NCI-H128 (cell line): ENCODE measurements around the gene AKIP1.
"Not testable (repeated sequence)": the region's sequence is repeated elsewhere in the genome, so short reads cannot be mapped to it uniquely, and the experiment has no call there.

Experiments
- DNase-seq: peaks from one replicate; lab custom pipeline; 2025; ENCODE audit not compliant: unreplicated experiment; lab: John Stamatoyannopoulos, UW

The AKIP1 gene

GRCh38 chr11:8914661-8915018 lies 3.7 kb downstream of the AKIP1 start:
- DNase-seq = no peak

- no peak for DNase-seq
These were observed 6.3 kb downstream of the AKIP1 start for GRCh38 chr11:8917157-8917825.

GRCh38 chr11:8922691-8923090 lies 11.7 kb downstream of the AKIP1 start:
- DNase-seq = no peak

GRCh38 chr11:8925711-8926110 lies 14.7 kb downstream of the AKIP1 start:
- DNase-seq = no peak

GRCh38 chr11:8926236-8926635 lies 15.2 kb downstream of the AKIP1 start:
- DNase-seq = no peak

- DNase-seq = no peak
These were observed 16.2 kb downstream of the AKIP1 start for GRCh38 chr11:8927233-8927632.

GRCh38 chr11:8928205-8928604 lies 17.2 kb downstream of the AKIP1 start:
- no peak for DNase-seq

- no peak for DNase-seq
These were observed 18.1 kb downstream of the AKIP1 start for GRCh38 chr11:8928981-8929615.

- no peak for DNase-seq
These were observed 19.6 kb downstream of the AKIP1 start for GRCh38 chr11:8930456-8931175.

- DNase-seq = no peak
These were observed 21.7 kb downstream of the AKIP1 start, which contains the start of gene C11orf16 for GRCh38 chr11:8932564-8933180. TSS of gene C11orf16 (minus strand) at chr11:8932947. CDS start at chr11:8932308, 639 bp downstream.

GRCh38 chr11:8933931-8934330 lies 22.9 kb downstream of the AKIP1 start:
- DNase-seq = no peak

- no peak for DNase-seq
These were observed 23.9 kb downstream of the AKIP1 start for GRCh38 chr11:8934742-8935488.

GRCh38 chr11:8935789-8936188 lies 24.8 kb downstream of the AKIP1 start:
- DNase-seq = not testable (repeated sequence)

GRCh38 chr11:8937159-8937558 lies 26.2 kb downstream of the AKIP1 start:
- DNase-seq = no peak

- DNase-seq = no peak
These were observed 26.7 kb downstream of the AKIP1 start for GRCh38 chr11:8937659-8938058.

GRCh38 chr11:8941341-8942103 lies 30.5 kb downstream of the AKIP1 start:
- DNase-seq = no peak

GRCh38 chr11:8942518-8943066 lies 31.6 kb downstream of the AKIP1 start, which contains the start of gene ASCL3:
TSS of gene ASCL3 (minus strand) at chr11:8943016. CDS start at chr11:8938161, 4,855 bp downstream.
- DNase-seq = no peak

GRCh38 chr11:8947230-8947943 lies 36.4 kb downstream of the AKIP1 start:
- DNase-seq = no peak

GRCh38 chr11:8948886-8949285 lies 37.9 kb downstream of the AKIP1 start:
- no peak for DNase-seq
